Activated T-cell treated with anti-CD3 and anti-CD28 coated beads, Interleukin-2, amount 50 U/mL, for 4 hours (primary cell): ENCODE results near the gene MAP7. TPM values are rescaled to one million over a fixed set of nuclear protein-coding genes. Genes with fewer than 3 reads are reported as not detected.
"Not testable (repeated sequence)": the region's sequence is repeated elsewhere in the genome, so short reads cannot be mapped to it uniquely, and the experiment has no call there.

Source experiments
- ATAC-seq, 2 donors: fragments of 200-7000 bp; cut with Tn5 transposase; one replicate each; pipeline ENCODE4 v1.10.0; 2021
- DNase-seq: peaks from one replicate; pipeline ENCODE4 v3.0.0-alpha.2; 2020
- H3K27me3 Mint-ChIP-seq: one replicate; pipeline ENCODE4 v1.8.0; 2021; ENCODE audit warnings: low read depth, mixed read lengths
- H3K36me3 Mint-ChIP-seq: one replicate; pipeline ENCODE4 v1.8.0; 2022; ENCODE audit warnings: mixed read lengths; ENCODE audit not compliant: insufficient read depth
- H3K4me1 Mint-ChIP-seq: one replicate; pipeline ENCODE4 v1.8.0; 2021; ENCODE audit warnings: low read depth, mixed read lengths
- H3K4me3 Mint-ChIP-seq: one replicate; pipeline ENCODE4 v1.8.0; 2021; ENCODE audit warnings: mild to moderate bottlenecking, moderate library complexity, mixed read lengths
- H3K9me3 Mint-ChIP-seq: one replicate; pipeline ENCODE4 v1.8.0; 2021; ENCODE audit warnings: mixed read lengths
- total RNA-seq, 3 donors: library from RNA; stranded (reverse); gene quantifications; one replicate each; pipeline ENCODE4 v1.2.1, GENCODE V29; 2021

The MAP7 gene
- total RNA-seq, 3 donors from 2014 or later, result 0.46 to 1.3 (median 0.49) TPM

DNA sequence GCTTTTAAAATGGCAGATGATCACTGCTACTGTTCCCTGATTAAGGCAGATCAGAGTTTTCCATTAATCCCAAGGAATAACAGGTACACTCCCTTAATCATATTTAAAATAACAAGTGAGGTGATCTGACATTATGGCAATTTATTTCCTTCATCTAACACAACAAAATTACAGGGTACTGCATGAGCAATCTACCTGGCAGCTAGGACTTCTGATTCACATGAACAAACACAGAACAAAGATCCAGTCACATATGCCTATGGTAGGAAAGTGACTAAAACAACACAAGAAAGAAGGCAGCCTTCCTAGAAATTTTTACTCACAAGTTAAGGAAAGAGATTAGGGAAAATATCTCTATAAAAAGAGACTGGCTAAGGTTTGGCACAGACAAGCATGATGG, 33.2 kb downstream of the MAP7 start:
- ATAC-seq (no peak), DNase-seq (no peak)
- H3K36me3 Mint-ChIP-seq, result no peaks in the 10 kb centered on the region
- H3K4me3 Mint-ChIP-seq, result no peak overlapping the region
- no peaks in the 10 kb centered on the region for H3K4me1 Mint-ChIP-seq
- H3K27me3 Mint-ChIP-seq, result peaks cover 9% of the 10 kb centered on the region
- no peaks in the 10 kb centered on the region for H3K9me3 Mint-ChIP-seq

DNA sequence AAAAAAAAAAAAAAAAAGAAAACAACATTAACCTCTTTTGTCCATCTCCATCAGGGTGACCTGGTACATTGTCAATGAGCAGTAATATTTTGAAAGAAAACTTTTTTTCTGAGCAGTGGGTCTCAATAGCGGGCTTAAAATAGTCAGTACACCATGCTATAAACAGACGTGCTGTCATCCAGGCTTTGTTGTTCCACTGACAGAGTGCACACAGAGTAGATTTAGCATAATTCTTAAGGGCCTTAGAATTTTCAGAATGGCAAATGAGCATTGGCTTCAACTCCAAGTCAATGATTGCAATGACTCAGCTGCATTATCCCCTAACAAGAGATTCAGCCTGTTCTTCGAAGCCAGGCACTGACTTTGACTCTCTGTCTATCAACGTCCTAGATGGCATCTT, 35.6 kb downstream of the MAP7 start:
- DNase-seq (no peak), ATAC-seq (no peak)
- no peak overlapping the region for H3K4me3 Mint-ChIP-seq
- H3K36me3 Mint-ChIP-seq, result no peaks in the 10 kb centered on the region
- no peaks in the 10 kb centered on the region for H3K9me3 Mint-ChIP-seq
- peaks cover 9% of the 10 kb centered on the region for H3K27me3 Mint-ChIP-seq
- H3K4me1 Mint-ChIP-seq, result peaks cover 13% of the 10 kb centered on the region

- H3K4me3 Mint-ChIP-seq, result no peak overlapping the region
- no peaks in the 10 kb centered on the region for H3K9me3 Mint-ChIP-seq
Observed at GRCh38 chr6:136511926-136512325, 38.3 kb downstream of the MAP7 start.

DNA sequence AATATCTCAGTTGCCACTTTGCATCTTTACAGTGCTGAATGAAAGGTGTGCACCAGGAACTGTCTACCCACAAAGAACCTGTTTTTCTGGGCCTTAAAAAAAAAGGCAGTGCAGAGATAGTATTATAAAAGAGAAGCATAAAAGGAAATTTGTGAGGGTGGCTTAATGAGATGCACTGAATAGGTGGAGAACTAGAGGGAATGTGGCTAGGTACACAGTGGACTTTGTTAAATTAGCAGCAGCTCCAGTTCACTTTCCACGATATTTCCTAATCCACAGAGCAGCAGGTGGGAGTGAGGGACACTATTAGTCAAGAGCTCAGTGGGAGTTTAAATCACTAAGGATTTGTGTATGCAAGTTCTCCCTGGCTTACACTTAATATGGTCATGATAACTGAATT, 38.8 kb downstream of the MAP7 start:
- no peak for ATAC-seq
- peaks cover 13% of the 10 kb centered on the region for H3K4me1 Mint-ChIP-seq

More at GRCh38 chr6:136511926-136512325, 38.3 kb downstream of the MAP7 start:
- H3K36me3 Mint-ChIP-seq, result no peaks in the 10 kb centered on the region
- H3K4me1 Mint-ChIP-seq, result peaks cover 13% of the 10 kb centered on the region
- ATAC-seq, result no peak
- H3K27me3 Mint-ChIP-seq, result peaks cover 3% of the 10 kb centered on the region
- DNase-seq, result no peak

DNA sequence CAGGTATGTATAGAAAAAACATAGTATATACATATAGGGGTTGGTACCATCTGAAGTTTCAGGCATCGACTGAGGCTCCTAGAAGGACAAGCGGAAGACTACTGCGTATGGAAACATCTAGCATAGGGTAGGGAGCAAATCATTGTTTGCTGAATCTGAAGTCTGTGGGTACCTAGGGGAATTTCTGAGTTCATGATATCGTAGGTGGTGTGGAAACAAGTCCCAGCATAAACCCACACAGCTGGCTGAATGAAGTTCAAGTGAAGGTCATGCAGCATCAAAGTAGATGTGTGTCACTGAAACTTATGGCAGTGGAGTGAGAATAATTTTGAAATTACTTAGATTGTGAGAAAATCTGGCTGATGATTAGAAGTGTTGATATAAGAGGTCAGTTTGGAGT, 39.4 kb downstream of the MAP7 start:
- ATAC-seq, result peak; percentile 63 to 77
- H3K4me3 Mint-ChIP-seq, result no peak overlapping the region

More for the DNA sequence above, 38.8 kb downstream of the MAP7 start:
- Mint-ChIP-seq H3K9me3 (no peaks in the 10 kb centered on the region), H3K4me3 (no peak overlapping the region), H3K27me3 (peaks cover 3% of the 10 kb centered on the region), H3K36me3 (no peaks in the 10 kb centered on the region)
- no peak for DNase-seq

GRCh38 chr6:136510299-136510698, 39.9 kb downstream of the MAP7 start:
- Mint-ChIP-seq H3K4me1 (peaks cover 13% of the 10 kb centered on the region), H3K36me3 (no peaks in the 10 kb centered on the region), H3K4me3 (no peak overlapping the region), H3K27me3 (no peaks in the 10 kb centered on the region), H3K9me3 (no peaks in the 10 kb centered on the region)
- DNase-seq, result peak; percentile 5
- peak; percentile 81 to 86 for ATAC-seq

More for the DNA sequence above, 39.4 kb downstream of the MAP7 start:
- DNase-seq, result peak; percentile 6
- no peaks in the 10 kb centered on the region for H3K27me3 Mint-ChIP-seq
- no peaks in the 10 kb centered on the region for H3K9me3 Mint-ChIP-seq
- peaks cover 13% of the 10 kb centered on the region for H3K4me1 Mint-ChIP-seq
- H3K36me3 Mint-ChIP-seq, result no peaks in the 10 kb centered on the region

DNA sequence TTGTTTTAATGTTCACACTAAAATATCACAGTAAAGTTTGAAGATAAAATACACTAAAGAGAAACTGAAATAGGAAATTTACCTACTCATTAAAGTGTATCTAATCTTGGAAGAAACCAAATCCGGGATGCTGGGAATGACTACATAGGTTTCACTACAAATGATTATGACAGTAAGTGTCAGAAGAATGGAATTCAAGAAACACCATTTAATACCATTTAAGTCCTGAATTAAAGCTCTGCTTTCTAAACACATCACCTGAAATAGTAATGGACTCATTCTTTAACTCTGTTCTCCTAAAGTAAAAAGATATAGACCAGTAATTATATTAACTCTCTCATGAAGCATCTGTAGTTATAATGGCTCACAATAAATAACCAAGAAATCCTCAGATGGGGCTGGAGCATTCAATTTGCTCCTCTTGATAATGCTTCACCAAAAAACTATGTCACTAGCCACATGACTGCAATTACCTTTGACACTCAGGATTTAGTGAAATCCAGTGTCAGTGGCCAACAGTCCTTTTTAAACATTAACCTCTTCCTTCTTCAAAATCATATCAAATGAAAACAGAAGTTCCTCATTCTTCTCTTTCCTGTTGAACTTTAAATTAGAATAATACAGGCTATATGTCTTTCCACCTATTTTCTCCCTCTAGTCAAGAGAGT, 41.4 kb downstream of the MAP7 start:
- H3K4me3 Mint-ChIP-seq, result no peak overlapping the region
- no peaks in the 10 kb centered on the region for H3K9me3 Mint-ChIP-seq
- peaks cover 13% of the 10 kb centered on the region for H3K4me1 Mint-ChIP-seq
- DNase-seq (no peak), ATAC-seq (no peak)
- H3K36me3 Mint-ChIP-seq, result no peaks in the 10 kb centered on the region
- H3K27me3 Mint-ChIP-seq, result no peaks in the 10 kb centered on the region

DNA sequence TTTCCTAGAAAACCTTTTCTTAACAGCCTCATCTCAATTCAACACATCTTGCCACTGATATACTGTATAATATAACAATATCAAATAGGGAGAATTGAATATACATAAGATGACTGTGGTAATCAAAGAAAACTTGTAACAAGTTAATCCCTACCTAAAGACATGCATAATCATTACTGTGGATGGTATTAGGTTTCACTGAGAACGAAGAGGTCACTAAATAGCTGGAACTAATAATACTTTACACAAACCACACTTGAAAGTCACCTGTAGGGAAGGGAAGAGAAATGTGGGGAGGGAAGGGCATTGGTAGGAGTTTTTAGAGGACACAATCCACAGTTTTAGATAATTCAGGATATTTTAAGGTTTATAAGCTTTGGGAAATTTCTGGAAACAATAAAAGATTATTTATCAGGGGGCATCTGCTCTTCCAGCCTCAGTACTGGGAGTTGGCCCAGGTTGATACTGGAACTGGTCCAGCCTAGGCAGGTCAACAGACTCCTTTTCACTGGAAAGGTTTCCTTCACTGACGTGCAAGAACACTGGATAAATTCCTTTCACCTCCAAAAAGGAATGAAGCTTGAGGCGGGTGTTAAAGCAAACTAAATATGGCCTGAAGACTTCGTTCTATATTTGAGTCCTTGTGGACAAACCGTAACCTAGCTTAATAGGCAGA, 44.0 kb downstream of the MAP7 start:
- Mint-ChIP-seq H3K4me3 (no peak overlapping the region), H3K4me1 (peaks cover 13% of the 10 kb centered on the region), H3K27me3 (no peaks in the 10 kb centered on the region), H3K36me3 (no peaks in the 10 kb centered on the region), H3K9me3 (no peaks in the 10 kb centered on the region)
- DNase-seq (no peak), ATAC-seq (no peak)

DNA sequence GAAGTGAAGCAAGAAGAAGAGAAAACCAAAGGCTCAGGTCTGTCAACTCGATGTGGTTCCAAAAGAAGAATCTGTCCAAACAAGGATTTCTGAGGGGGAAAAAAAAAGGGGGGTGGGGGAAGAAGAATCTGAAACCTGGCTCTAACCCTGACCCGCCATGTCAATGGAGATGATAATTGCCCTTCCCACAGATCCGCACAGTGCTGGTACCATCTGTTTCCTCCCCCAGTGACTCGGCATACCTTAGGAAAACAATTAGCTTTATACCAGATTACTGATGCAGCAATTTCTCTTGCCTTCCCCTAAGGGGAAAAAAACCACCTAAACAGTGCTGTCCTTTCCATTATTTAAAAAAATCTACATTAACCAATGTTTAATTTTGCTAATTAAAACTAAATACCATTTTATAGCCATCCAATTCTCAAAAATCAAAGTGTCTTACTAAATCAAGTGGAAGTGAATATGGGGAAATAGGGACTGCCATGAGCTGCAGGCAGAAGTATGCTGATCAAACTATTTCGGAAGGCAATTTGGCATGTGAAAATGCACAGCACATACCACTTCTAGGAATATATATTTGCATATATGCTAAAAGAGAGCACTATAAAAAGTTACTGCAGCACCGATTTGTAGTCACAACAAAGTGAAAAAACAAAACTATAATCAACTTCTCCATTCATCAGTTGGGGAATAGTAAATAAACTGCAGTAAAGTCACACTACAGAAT, 46.8 kb downstream of the MAP7 start:
- H3K4me3 Mint-ChIP-seq, result no peak overlapping the region
- no peak for DNase-seq
- no peaks in the 10 kb centered on the region for H3K4me1 Mint-ChIP-seq
- no peak for ATAC-seq
- no peaks in the 10 kb centered on the region for H3K9me3 Mint-ChIP-seq
- H3K27me3 Mint-ChIP-seq, result no peaks in the 10 kb centered on the region
- no peaks in the 10 kb centered on the region for H3K36me3 Mint-ChIP-seq

GRCh38 chr6:136502786-136503185, 47.4 kb downstream of the MAP7 start:
- ATAC-seq (no peak), DNase-seq (no peak)
- no peaks in the 10 kb centered on the region for H3K36me3 Mint-ChIP-seq
- H3K4me3 Mint-ChIP-seq, result no peak overlapping the region
- H3K4me1 Mint-ChIP-seq, result no peaks in the 10 kb centered on the region
- H3K9me3 Mint-ChIP-seq, result no peaks in the 10 kb centered on the region
- H3K27me3 Mint-ChIP-seq, result no peaks in the 10 kb centered on the region

DNA sequence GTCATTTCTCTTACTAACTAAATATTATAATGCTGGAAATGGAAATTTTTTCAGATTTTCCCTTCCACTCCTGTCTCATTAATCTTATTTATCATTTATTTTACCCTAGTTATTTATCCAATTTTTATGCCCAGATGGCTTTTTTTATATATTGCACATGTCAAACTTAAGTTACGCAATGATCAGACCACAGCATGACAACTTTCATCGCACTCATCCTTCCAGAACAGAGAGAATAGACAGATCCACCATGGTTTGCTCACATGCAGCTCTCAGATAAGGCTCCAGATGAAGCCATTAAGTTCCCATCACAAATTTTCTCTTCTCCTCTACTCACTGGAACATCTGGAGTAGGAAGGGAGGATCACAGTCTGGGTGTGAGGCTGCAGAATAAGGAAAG, 48.7 kb downstream of the MAP7 start:
- DNase-seq (no peak), ATAC-seq (no peak)
- no peaks in the 10 kb centered on the region for H3K9me3 Mint-ChIP-seq
- no peak overlapping the region for H3K4me3 Mint-ChIP-seq
- no peaks in the 10 kb centered on the region for H3K36me3 Mint-ChIP-seq
- no peaks in the 10 kb centered on the region for H3K4me1 Mint-ChIP-seq
- no peaks in the 10 kb centered on the region for H3K27me3 Mint-ChIP-seq

GRCh38 chr6:136501096-136501495, 49.1 kb downstream of the MAP7 start:
- Mint-ChIP-seq H3K4me3 (no peak overlapping the region), H3K27me3 (no peaks in the 10 kb centered on the region), H3K4me1 (no peaks in the 10 kb centered on the region), H3K9me3 (no peaks in the 10 kb centered on the region), H3K36me3 (no peaks in the 10 kb centered on the region)
- no peak for ATAC-seq
- no peak for DNase-seq

DNA sequence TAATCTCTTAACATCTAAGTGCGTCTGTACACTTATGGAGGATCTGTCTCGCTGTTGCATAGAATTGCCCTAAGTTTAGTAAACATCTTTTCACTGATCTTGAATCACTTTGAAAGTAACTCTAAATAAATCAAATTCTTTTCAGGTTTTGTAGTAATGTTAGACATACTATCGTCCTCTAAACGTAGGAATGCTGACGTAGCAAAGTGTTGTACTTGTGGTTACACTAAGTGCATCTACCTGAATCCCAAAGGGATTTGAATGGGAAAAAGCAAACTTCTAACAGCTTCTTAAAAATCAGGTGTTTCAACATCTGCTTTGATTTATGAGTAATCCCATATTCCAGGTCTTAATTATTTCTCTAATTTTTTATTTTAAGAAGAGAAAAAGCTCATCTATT, 49.8 kb downstream of the MAP7 start:
- no peak for DNase-seq
- H3K27me3 Mint-ChIP-seq, result no peaks in the 10 kb centered on the region
- no peak for ATAC-seq
- H3K4me3 Mint-ChIP-seq, result no peak overlapping the region
- H3K4me1 Mint-ChIP-seq, result no peaks in the 10 kb centered on the region
- no peaks in the 10 kb centered on the region for H3K36me3 Mint-ChIP-seq
- no peaks in the 10 kb centered on the region for H3K9me3 Mint-ChIP-seq

GRCh38 chr6:136499370-136499769, 50.9 kb downstream of the MAP7 start:
- ATAC-seq (no peak), DNase-seq (no peak)
- H3K4me1 Mint-ChIP-seq, result no peaks in the 10 kb centered on the region
- H3K36me3 Mint-ChIP-seq, result no peaks in the 10 kb centered on the region
- H3K9me3 Mint-ChIP-seq, result no peaks in the 10 kb centered on the region
- H3K4me3 Mint-ChIP-seq, result no peak overlapping the region
- no peaks in the 10 kb centered on the region for H3K27me3 Mint-ChIP-seq

- not testable (repeated sequence) for H3K4me1 Mint-ChIP-seq, ATAC-seq, H3K27me3 Mint-ChIP-seq, DNase-seq, H3K9me3 Mint-ChIP-seq, H3K4me3 Mint-ChIP-seq, H3K36me3 Mint-ChIP-seq
Observed at GRCh38 chr6:136496449-136496848, 53.8 kb downstream of the MAP7 start.
